NCI-H146 treated with DMSO at 0.1 percent for 48 hours (cell line): ENCODE measurements around the gene CYB5R4.

Source experiments
- DNase-seq: peaks from one replicate; lab custom pipeline; 2025; ENCODE audit not compliant: unreplicated experiment; lab: John Stamatoyannopoulos, UW

CYB5R4 gene, protein sequence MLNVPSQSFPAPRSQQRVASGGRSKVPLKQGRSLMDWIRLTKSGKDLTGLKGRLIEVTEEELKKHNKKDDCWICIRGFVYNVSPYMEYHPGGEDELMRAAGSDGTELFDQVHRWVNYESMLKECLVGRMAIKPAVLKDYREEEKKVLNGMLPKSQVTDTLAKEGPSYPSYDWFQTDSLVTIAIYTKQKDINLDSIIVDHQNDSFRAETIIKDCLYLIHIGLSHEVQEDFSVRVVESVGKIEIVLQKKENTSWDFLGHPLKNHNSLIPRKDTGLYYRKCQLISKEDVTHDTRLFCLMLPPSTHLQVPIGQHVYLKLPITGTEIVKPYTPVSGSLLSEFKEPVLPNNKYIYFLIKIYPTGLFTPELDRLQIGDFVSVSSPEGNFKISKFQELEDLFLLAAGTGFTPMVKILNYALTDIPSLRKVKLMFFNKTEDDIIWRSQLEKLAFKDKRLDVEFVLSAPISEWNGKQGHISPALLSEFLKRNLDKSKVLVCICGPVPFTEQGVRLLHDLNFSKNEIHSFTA

GRCh38 chr6:83859410-83860358 is at the start of gene CYB5R4:
TSS of gene CYB5R4 (plus strand) at chr6:83859689. CDS start at chr6:83859783, 94 bp downstream.
- peak; percentile 82 for DNase-seq

- no peak for DNase-seq
Measured at GRCh38 chr6:83812595-83812994, 46.9 kb upstream of the CYB5R4 start.

DNA sequence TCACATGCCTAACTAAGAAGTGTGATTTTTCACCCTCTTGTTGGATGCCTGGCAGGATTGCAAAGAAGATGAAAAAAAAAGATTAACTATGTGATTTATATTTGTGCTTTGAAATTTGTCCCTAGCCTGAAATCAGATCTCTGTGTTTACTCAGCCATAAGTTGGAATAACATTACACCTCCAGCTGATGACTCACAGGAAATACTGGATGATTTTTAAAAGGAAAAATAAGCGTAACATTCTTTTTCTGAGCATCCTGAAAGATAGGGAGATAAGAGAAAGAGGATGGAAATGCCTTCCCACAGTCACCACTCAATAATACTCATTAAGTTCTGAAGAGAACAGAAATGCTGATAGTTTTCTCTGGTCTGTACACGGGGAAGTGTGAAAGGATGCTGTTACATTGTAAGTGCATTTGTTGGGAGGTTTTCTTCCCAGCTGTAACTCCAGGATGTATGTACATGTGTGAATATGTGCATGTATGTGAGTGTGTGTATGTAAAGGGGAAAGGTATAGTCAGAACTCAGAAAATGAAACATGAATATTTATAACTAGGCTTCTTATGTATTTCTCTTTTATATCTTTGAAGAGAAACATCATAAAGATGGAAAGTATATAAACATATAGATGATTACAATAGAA is 43.7 kb upstream of the CYB5R4 start:
- DNase-seq: no peak

DNA sequence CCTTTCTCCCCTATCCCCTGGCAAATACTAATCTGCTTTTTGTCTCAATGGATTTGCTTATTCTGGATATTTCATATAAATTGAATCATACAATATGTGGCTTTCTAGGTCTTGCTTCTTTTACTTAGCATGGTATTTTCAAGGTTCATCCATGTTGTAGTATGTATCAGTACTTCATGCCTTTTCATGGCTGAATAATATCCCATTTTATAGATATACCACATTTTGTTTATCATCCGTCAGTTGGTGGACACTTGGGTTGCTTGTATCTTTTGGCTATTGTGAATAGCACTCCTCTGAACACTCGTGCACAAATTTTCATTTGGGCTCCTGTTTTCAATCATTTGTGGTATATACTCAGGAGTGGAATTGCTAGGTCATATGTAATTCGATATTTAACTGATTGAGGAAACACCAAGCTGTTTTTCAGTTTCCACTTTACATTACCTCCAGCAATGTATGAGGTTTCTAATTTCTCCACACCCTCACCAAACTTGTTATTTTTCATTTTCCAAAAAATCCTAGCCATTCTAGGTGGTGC is 36.8 kb upstream of the CYB5R4 start:
- no peak for DNase-seq

DNA sequence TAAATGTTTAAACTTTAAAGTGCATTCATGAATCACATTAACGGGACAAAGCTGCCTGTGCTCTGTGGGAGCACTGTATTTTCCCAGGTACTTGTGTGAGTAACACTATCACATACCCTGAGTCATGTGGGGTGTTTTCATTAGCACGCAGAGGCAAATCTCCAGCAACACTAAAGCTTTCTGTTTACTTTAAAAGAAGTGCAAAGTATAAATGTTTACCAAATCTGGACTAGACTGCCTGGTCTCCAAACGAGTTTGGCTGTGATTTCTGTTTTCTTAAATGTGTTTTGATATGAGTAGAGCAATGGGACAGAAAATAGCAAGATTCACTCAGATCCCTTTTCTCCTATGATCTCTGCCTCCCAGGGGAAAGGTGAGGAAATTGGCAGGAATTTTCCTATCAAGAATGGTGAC is 35.1 kb upstream of the CYB5R4 start:
- no peak for DNase-seq

- no peak for DNase-seq
Measured at GRCh38 chr6:83824831-83825230, 34.7 kb upstream of the CYB5R4 start.

DNA sequence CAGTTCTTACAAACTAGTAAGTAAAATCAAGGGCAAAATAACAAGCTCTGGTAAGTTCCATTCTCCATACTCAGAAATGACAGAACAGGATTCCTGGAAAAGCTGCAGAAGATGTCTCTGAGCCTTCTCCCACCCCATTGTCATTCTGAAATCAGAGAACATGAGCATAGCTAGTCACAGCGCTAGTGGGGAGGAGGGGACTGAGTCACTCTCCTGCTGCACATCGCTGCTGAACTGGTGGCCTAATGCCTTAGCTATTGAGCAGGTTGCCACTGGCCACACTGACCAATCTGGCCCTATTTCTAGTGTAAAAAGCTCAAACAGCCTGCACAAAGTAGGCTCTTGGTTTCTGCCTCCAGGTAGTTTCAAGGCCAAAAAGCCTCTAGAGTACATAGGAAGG is 32.4 kb upstream of the CYB5R4 start:
- DNase-seq: no peak

DNA sequence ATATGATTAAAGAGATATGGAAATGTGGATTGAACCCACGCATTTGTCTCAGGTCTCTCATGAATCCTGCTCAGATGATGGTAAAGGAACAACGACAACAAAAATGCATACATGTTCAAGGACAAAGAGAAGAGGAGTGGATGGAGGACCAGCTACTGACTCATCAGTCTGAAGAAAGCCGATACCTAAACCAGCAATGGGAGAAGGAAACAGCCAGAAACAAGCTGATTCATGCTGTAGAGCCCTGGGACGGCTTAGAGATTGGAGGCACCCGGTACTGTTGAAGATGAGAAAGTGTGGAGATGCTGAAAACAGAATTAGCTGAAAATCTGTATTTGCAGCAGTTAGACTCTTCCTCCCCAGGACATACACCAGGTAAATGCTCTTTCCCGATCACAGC is 20.8 kb upstream of the CYB5R4 start:
- DNase-seq: no peak

- no peak for DNase-seq
Measured at GRCh38 chr6:83844170-83844569, 15.3 kb upstream of the CYB5R4 start.

DNA sequence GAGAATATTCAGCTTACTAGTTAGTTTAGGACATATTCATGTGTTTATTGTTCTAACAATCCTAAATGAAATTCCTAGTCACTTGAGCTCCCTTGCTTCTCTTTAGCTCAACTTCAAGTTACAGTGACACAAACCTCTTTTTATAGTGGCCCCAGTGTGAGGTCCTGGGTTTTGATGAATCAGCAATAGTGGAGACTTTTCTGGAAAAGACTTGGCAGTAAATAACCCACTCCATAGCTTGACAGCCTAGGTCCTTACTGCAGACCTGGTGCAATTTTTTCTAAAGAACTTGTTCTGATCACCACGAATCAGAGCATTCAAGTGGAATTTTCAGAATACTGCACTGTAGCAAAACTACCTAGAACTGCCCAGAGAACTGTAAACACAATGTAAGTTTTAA is 13.2 kb upstream of the CYB5R4 start:
- DNase-seq: no peak

DNA sequence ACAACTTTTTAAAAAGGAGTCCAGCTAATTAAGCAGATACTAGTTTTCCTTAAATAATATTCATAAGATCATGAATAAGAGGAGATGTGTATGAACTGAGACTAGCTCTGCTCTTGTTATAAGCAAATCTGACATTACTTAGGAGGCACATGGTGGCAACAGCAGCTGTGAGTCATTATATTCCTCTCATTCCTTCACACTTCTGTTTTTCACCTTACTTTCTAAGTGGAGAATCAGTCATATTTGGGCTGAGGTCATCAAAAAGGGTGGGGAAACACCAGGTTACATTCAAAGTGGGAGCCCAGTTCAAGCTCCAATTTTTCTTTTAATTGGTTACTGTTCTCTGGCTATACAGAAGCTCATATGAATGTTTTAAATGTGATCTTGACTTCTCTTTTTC is 12.3 kb upstream of the CYB5R4 start:
- no peak for DNase-seq

DNA sequence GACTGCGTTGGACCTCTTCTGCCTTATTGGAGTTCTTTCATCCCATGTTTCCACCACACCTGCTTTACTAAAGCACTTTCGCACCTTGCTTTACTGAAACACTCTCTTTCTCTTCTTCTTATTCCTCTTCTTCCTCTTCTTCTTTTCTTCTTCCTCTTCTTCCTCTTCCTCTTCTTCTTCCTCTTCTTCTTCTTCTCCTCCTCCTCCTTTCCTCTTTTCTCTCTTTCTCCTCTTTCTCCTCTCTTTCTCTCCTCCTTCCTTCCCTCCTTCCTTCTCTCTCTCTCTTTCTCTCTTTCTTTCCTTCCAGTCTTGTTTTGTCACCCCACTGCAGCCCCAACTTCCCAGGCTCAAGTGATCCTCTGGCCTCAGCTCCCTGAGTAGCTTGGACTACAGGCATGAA is 10.4 kb upstream of the CYB5R4 start:
- DNase-seq: no peak

DNA sequence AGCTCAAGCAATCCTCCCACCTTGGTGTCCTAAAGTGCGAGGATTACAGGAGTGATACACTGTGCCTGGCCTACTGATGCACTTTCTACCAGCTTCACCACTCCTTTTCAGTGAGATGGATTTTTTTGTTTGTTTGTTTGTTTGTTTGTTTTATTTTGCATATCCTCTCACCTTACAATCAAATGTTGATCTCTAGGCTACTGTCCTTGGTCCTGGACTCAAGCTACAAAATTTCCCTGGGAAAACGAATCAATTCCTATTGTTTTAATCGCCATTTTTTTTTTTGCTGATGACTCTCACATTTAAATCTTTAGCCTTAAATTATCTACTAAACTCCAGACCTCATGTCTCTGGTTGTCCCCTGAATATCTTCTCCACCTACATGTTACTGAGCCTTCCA is 9.9 kb upstream of the CYB5R4 start:
- DNase-seq: no peak

- peak; percentile 61 for DNase-seq
Measured at GRCh38 chr6:83852528-83853177, 6.8 kb upstream of the CYB5R4 start.

GRCh38 chr6:83853178-83854000 is 6.1 kb upstream of the CYB5R4 start, which contains the start of gene RIPPLY2:
TSS of gene RIPPLY2 (plus strand) at chr6:83853360. CDS start at chr6:83853417, 57 bp downstream.
- DNase-seq: peak; percentile 68

DNA sequence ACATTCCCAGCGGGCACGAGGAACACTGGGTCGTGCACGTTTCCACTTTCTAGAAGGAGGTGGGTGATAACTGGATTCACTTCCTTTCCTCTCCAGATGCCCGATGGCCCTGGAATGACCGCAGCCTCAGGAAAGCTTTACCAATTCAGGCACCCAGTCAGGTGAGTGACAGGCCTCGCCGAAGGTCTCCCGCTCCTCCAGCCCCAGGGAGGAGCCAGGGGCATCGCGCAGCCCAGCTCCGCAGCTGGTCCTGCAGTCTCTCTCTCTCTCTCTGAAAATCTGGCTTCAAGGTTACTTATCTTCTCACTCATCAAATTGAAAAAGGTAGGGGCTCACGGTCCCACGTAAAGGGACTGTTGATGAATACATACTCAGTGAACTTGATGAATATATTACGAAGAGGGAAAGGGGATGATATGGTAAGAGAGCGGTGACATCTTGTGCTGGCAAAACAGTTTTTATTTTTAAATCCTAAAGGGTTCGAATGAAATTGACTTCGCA is 5.4 kb upstream of the CYB5R4 start:
- DNase-seq: peak; percentile 51

- DNase-seq: no peak
Measured at GRCh38 chr6:83854766-83855165, 4.7 kb upstream of the CYB5R4 start.

- no peak for DNase-seq
Measured at GRCh38 chr6:83860359-83860755, 868 bp downstream of the CYB5R4 start.

- no peak for DNase-seq
Measured at GRCh38 chr6:83860782-83861495, 1.4 kb downstream of the CYB5R4 start.
